Tibial nerve (tissue), 4 donors: ENCODE measurements around the gene MRPL20. TPM values are rescaled to one million over a fixed set of nuclear protein-coding genes. Genes with fewer than 3 reads are reported as not detected.
A peak's percentile ranks its signal among the peaks of the same experiment; 100 is the strongest.
"Not testable (repeated sequence)": the region's sequence is repeated elsewhere in the genome, so short reads cannot be mapped to it uniquely, and the experiment has no call there.

ENCODE experiments used
- DNase-seq, 2 donors: peaks; one replicate each; pipeline ENCODE4 v3.0.0-alpha.2; 2019; ENCODE audit warnings: low spot score in 2 of 2
- H3K27ac ChIP-seq, 4 donors: fragments of 200-600 bp; sonication (generic) in 3 of 4; one replicate each; pipeline ENCODE4 v1.5.1; 2017 to 2019; ENCODE audit warnings: mild to moderate bottlenecking in 1 of 4
- H3K27me3 ChIP-seq, 2 donors: fragments of 200-600 bp; sonication (generic) in 1 of 2; one replicate each; pipeline versions ENCODE4 v1.5.1 to v1.6.0; 2017 to 2019
- H3K36me3 ChIP-seq, 3 donors: fragments of 200-600 bp; sonication (generic); one replicate each; pipeline ENCODE4 v1.5.1; 2018 to 2019
- H3K4me1 ChIP-seq, 4 donors: fragments of 200-600 bp; sonication (generic) in 3 of 4; one replicate each; pipeline ENCODE4 v1.5.1; 2017 to 2019
- H3K4me3 ChIP-seq, 4 donors: fragments of 200-600 bp; sonication (generic) in 3 of 4; one replicate each; pipeline ENCODE4 v1.5.1; 2017 to 2019; ENCODE audit warnings: mild to moderate bottlenecking in 1 of 4, moderate library complexity in 1 of 4
- H3K9me3 ChIP-seq, 4 donors: fragments of 200-600 bp; sonication (generic) in 3 of 4; one replicate each; pipeline ENCODE4 v1.5.1; 2017 to 2019
- EP300 ChIP-seq, 2 donors: sonication (generic); formaldehyde crosslinking; IDR thresholded peaks; one replicate each; pipeline ENCODE4 v1.6.1; 2017; ENCODE audit warnings: antibody characterized with exemption in 2 of 2, mild to moderate bottlenecking in 1 of 2
- POLR2A ChIP-seq, 2 donors: fragments of 450-650 bp; IDR thresholded peaks; one replicate each; pipeline ENCODE4 v1.6.1; 2017; ENCODE audit warnings: antibody characterized with exemption in 2 of 2, mild to moderate bottlenecking in 2 of 2, moderate library complexity in 2 of 2
- WGBS, 2 donors: methylation state at CpG; one replicate each; pipeline ENCODE4 v1.1.5; 2018; 5-methylcytosine and 5-hydroxymethylcytosine counted together
- total RNA-seq, 4 donors: library from RNA; depleted of rRNA; stranded (reverse); fragments of >200 nt; gene quantifications; one replicate each; pipeline ENCODE4 v1.1.0, GENCODE V29; 2016
- TF ChIP-seq, protein P1 (sequence below), 5 experiments: fragments of 200-600 bp in 3 of 5; fragments of 450-650 bp in 2 of 5; sonication (generic) in 3 of 5; IDR thresholded peaks; one replicate each; pipeline ENCODE4 v1.5.1; 2016 to 2019; ENCODE audit warnings: antibody characterized with exemption in 5 of 5, mild to moderate bottlenecking in 3 of 5, moderate library complexity in 2 of 5

MRPL20 gene
- total RNA-seq, 4 donors from 2014 or later = 84.9 to 165 (median 139) TPM

DNA sequence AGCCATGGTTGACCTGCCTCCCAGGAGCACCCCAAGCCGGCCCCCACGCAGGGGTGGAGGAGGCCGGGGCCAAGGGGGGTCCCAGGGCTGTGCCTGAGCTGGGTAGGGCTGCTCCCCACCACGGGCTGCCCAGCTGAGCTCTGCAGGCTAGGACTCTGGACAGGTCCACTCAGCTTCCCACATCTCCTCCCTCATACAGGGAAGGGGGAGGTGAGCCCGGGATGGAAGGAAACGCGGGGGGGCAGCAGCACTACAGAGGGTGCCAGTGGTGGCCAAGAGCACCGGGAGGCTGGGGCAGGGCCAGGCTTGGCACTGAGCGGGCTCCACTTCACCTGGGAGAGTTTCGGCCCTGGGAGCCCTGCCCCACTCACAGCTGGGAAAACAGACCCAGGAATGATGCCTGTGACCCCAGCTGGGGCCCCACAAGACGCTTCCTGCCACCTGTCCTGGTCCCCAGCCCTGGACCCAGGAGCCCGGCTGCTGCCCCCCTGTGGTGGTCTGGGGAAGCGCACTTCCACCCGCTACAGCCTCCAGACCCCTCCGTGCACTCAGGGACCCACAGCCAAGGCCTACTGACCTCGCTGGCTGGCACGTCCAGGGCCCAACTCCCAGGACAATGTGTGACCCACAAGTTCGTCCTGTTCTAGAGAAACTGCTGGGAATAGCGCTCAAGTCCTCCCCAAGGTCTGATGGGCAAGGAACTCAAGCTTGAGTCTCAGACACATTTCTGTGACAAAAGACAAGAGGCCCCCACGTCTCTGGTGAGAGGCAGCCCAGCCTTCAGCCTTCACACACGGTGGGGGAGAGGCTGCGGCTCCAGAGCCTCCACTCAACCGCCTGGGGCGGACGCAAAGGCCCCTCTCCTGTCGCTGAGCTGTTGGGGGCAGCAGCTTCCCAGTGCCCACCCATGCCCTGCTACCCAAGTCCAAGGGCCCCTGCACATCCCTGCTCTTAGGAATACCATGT, 35.1 kb downstream of the MRPL20 start:
- TF ChIP-seq EP300 (IDR thresholded peaks at IDR 0.05) (no peak), POLR2A (IDR thresholded peaks at IDR 0.05) (no peak)
- TF ChIP-seq, protein P1, sequence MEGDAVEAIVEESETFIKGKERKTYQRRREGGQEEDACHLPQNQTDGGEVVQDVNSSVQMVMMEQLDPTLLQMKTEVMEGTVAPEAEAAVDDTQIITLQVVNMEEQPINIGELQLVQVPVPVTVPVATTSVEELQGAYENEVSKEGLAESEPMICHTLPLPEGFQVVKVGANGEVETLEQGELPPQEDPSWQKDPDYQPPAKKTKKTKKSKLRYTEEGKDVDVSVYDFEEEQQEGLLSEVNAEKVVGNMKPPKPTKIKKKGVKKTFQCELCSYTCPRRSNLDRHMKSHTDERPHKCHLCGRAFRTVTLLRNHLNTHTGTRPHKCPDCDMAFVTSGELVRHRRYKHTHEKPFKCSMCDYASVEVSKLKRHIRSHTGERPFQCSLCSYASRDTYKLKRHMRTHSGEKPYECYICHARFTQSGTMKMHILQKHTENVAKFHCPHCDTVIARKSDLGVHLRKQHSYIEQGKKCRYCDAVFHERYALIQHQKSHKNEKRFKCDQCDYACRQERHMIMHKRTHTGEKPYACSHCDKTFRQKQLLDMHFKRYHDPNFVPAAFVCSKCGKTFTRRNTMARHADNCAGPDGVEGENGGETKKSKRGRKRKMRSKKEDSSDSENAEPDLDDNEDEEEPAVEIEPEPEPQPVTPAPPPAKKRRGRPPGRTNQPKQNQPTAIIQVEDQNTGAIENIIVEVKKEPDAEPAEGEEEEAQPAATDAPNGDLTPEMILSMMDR (IDR thresholded peaks at IDR 0.05) = peak; percentile 90 to 99 (median 95)
- Histone ChIP-seq H3K27me3 (no peaks in the 10 kb centered on the region), H3K9me3 (no peaks in the 10 kb centered on the region), H3K4me1 (peaks cover 0 to 45% (median 26%) of the 10 kb centered on the region in 4 donors), H3K36me3 (peaks cover 0 to 18% (median 7%) of the 10 kb centered on the region in 3 donors), H3K27ac (peak overlapping the region in 3 of 4 donors; percentile 23 to 78 (median 42)), H3K4me3 (no peak overlapping the region)
- 20 to 37% methylated on average over 14 to 21 of the region's 26 CpGs for WGBS, 2 donors
- peak in 1 of 2 donors; percentile 71 for DNase-seq

DNA sequence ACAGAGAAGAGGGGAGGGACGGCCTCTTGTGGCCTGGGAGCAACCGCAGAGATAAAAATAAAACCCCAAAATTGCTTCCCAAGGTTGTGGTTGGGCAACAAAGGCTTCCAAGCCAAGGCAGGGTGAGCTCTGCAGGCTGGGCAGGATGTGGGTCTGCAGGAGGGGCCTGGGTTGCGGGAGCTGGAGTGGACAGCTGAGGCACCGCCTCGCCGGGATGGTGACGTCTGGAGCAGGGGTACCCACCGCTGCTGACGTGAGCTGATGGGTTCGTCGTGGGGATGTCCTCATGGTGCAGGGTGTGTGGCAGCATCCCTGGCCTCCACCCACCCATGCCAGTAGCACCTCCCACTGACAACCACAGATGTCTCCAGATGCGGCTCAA, 35.7 kb downstream of the MRPL20 start:
- no peak for DNase-seq
- Histone ChIP-seq H3K27me3 (no peaks in the 10 kb centered on the region), H3K4me3 (no peak overlapping the region), H3K4me1 (peaks cover 0 to 45% (median 26%) of the 10 kb centered on the region in 4 donors), H3K27ac (peak overlapping the region in 2 of 4 donors; percentile 23 to 78), H3K36me3 (peaks cover 0 to 18% (median 7%) of the 10 kb centered on the region in 3 donors), H3K9me3 (no peaks in the 10 kb centered on the region)
- TF ChIP-seq EP300 (IDR thresholded peaks at IDR 0.05) = no peak
- TF ChIP-seq, protein P1 (IDR thresholded peaks at IDR 0.05) = no peak
- TF ChIP-seq POLR2A (IDR thresholded peaks at IDR 0.05) = no peak
- 35 to 46% methylated on average over 10 to 12 of the region's 12 CpGs for WGBS, 2 donors

DNA sequence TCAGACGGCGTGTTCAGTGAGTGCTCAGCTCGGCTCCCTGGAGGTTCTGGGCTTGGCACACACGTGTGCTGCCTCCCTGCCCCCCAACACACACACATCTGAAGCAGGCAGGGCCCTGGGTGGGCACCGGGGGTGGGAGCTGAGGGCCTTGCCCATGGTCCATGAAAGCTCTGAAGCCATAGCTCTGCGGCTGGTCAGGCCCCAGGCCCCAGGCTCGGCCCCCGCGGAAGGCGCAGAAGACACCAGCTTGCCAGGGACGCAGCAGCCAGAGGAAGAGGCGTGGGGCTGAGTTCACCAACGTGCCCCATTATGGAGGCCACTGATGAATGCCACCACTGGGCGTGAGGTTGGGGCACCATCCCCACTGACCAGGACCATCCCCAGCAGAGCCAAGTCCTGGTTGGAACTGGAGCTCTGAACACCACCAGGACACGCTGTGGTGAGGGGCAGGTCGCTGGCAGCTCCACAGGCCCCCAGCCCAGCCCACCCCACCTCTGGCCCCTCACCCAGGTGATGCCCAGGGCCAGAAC, 36.3 kb downstream of the MRPL20 start:
- Histone ChIP-seq H3K27ac (peak overlapping the region in 1 of 4 donors; percentile 58), H3K9me3 (no peaks in the 10 kb centered on the region), H3K27me3 (no peaks in the 10 kb centered on the region), H3K36me3 (peaks cover 0 to 18% (median 7%) of the 10 kb centered on the region in 3 donors), H3K4me1 (peaks cover 0 to 40% (median 23%) of the 10 kb centered on the region in 4 donors), H3K4me3 (no peak overlapping the region)
- DNase-seq = no peak
- WGBS, 2 donors = 80 to 83% methylated on average over 10 to 13 of the region's 16 CpGs
- TF ChIP-seq POLR2A (IDR thresholded peaks at IDR 0.05) (no peak), EP300 (IDR thresholded peaks at IDR 0.05) (no peak)
- TF ChIP-seq, protein P1 (IDR thresholded peaks at IDR 0.05) = no peak

DNA sequence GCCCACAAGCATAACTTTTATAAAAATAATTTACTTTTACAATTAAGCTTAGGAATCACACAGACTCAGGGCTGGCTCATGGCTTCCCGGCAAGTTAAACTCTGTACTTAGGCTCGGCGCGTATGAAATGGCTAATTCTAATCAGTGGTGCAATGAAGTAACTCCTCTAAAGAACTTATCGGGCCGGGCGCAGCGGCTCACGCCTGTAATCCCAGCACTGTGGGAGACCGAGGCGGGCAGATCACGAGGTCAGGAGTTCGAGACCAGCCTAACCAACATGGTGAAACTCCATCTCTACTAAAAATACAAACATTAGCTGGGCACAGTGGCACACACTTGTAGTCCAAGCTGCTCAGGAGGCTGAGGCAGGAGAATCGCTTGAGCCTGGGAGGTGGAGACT, 37.0 kb downstream of the MRPL20 start:
- Histone ChIP-seq H3K36me3 (peaks cover 0 to 18% (median 7%) of the 10 kb centered on the region in 3 donors), H3K4me1 (peaks cover 0 to 38% (median 21%) of the 10 kb centered on the region in 4 donors)
- WGBS, 2 donors = 91 to 92% methylated on average over 14 of the region's 14 CpGs
- DNase-seq, H3K27ac ChIP-seq, H3K9me3 ChIP-seq, H3K27me3 ChIP-seq, H3K4me3 ChIP-seq: not testable (repeated sequence)

DNA sequence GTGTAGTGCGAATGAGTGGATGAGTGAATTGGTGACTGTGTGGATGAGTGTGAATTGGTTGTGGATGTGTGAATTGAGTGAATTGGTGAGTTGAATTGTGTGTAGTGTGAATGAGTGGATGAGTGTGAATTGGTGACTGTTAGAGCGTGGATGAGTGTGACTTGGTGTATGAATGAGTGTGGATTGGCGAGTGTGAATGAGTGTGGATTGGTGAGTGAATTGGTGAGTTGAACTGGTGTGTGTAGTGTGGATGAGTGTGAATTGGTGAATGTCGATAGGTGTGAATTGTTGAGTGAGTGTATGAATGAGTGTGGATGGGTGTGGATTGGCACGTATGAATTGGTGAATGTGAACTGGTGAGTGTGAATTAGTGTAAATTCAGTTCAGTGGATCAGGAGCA, 39.8 kb downstream of the MRPL20 start:
- H3K9me3 ChIP-seq = no peaks in the 10 kb centered on the region
- no peaks in the 10 kb centered on the region for H3K27me3 ChIP-seq
- DNase-seq = no peak
- no peak overlapping the region for H3K27ac ChIP-seq
- peaks cover 0 to 18% (median 7%) of the 10 kb centered on the region in 4 donors for H3K4me1 ChIP-seq
- H3K36me3 ChIP-seq = peaks cover 0 to 2% (median 0%) of the 10 kb centered on the region in 3 donors
- no peak overlapping the region for H3K4me3 ChIP-seq
- no peak for TF ChIP-seq EP300 (IDR thresholded peaks at IDR 0.05)
- no peak for TF ChIP-seq POLR2A (IDR thresholded peaks at IDR 0.05)
- TF ChIP-seq, protein P1 (IDR thresholded peaks at IDR 0.05) = no peak
- 93 to 94% methylated on average over 5 of the region's 5 CpGs for WGBS, 2 donors
